Endothelial cell of hepatic sinusoid (primary cell): Measurements from ENCODE around the gene EPHA10.
"Not testable (repeated sequence)": the region's sequence is repeated elsewhere in the genome, so short reads cannot be mapped to it uniquely, and the experiment has no call there.

Experiments used
- in situ Hi-C: cut with HindIII; loops from 2 replicates; pipeline ENCODE4 v1.10.0; 2017; ENCODE audit warnings: low sequenced_read_pairs

EPHA10 gene

DNA sequence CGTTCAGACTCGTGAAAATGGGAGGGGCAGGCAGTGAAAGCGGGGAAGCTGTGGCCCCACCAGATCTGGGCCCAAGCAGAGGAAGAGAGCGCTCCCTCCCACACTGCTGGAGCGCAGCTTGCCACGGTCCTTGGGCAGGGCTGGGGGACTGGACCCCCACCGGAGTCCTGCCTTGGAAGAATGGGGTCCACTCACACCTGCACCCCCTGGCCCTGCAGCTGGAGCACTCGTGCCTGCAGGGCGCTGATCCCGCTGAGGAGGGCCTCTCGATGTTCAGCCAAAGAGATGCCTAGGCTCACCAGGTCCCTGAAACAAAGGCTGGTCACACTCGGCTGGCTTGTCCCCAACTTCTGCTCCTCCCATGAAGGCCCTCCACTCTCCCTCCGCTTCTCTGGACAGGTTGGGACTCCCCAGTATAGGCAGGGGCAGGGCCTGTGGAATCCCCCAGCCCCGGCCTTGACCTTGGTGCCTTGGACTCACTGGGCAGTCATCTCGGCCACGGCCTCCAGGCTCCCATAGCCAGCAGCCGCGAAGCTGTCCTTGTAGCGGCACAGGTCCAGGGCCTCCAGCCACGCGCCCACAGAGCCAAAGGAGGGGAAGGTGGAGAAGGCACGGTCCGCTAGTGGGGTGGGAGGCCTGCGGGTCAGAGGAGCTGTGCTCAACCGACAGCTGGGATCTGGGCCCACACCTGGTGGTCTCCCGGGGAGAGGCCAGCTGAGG, 46.6 kb downstream of the EPHA10 start:
- in situ Hi-C loops: no loop called here

DNA sequence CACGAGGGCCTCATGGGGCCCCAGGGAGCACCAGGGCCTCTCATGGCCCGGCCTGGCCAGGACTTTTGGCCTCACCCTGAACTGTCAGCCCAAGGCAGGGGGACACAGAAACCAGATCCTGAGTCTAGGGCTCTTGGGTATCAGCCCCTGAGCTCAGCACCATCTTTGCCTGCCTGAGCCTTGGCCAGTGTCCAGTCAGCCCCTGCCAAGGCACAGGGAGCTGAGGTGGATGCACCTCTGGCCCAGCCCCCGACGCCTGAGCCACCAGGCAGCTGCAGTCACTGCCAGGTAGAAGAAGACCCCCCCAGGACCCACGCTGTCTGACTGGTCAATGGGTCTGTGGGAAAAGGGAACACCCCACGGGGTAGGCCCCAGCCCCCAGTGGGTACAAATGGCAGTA, 47.3 kb downstream of the EPHA10 start:
- in situ Hi-C loops: no loop called here

DNA sequence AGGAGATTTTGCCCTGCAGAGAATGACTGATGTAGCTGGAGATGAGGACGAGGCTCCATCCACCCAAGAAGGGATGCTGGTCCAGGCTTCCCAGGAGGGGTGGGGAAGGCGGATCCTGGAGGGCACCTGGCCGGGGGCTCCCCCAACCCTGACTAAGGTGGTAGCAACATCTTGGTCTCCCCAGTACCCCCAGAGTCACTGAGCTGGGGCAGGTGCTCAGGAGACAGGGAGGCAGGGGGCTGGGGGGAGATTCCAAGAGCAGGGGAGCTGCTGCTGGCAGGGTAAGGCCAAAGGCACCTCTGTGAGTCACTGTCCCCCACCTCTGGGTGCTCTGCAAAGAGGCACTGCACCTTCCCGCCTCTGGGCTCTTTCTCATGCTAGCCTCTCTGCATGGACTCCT, 48.6 kb downstream of the EPHA10 start:
- in situ Hi-C loops: no loop called here

DNA sequence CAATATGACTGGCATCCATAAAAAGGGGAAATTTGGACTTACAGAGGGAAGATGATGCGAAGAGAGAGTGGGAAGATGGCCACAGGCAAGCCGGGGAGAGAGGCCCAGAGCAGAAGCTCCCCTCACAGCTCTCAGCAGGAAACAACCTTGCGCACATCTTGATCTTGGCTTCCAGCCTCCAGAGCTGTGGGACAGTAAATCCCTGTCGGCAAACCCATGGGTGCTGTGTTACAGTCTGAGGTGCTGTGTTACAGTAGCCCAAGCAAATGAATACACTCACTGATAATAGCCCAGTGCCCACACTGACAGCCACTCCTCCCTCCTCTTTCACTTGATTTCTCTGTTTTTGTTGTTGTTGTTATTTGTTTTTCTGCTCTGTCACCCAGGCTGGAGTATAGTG, 50.2 kb downstream of the EPHA10 start:
- in situ Hi-C loops: no loop called here

DNA sequence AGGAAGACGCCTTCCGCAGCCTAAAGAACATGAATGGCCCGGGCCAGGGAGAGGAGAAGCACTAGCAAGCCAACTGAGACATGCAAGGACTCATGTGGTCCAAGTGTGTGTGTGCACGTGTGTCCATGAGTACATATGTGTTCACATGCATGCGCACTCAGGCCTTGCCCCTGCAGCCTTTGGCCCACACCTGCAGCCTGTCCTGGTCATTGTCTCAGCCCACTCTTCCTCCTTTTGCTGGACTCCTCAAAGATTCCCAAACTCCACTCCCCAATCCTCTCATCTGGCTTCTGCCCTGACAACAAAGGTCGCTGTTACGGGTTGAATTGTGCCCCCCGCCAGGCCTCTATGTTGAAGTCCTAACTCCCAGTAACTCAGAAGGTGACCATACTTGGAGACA, 50.7 kb downstream of the EPHA10 start:
- in situ Hi-C loops: no loop called here

DNA sequence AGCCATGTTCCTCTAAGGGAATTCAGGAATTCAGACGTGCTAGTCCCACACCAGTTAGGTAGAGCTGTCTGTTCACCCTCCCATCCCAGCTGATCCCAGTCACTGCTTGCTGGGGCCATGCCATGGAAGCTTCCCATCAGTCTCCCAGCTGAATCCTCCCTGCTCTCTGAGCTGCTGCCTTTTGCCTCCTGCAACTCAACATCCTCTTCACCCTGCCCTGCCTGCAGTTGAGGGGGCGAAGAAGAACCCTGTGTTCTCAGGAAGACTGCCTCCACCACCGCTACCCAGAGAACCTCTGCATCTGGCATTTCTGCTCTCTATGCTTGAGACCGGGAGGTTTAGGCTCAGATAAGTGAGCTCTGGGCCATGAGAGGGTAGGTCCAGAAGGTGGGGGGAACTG, 56.4 kb downstream of the EPHA10 start:
- in situ Hi-C loops: no loop called here

DNA sequence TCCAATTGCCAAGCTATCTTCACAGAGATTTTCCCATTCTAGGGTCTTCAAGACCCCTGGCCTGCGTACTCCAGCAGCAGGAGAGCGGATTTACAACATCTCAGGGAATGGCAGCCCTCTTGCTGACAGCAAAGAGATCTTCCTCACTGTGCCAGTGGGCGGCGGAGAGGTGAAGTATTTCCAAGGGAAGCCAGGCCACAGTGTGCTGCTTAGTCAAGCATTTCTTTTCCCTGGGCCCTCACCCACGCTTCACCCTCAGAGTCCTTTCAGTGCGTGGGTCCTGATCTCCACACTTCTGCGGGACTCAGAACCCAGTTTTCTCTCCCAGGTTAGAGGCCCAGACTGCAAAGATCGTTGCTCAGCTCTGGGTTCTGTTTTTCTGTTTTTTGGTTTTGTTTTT, 59.5 kb downstream of the EPHA10 start:
- in situ Hi-C loops: no loop called here

DNA sequence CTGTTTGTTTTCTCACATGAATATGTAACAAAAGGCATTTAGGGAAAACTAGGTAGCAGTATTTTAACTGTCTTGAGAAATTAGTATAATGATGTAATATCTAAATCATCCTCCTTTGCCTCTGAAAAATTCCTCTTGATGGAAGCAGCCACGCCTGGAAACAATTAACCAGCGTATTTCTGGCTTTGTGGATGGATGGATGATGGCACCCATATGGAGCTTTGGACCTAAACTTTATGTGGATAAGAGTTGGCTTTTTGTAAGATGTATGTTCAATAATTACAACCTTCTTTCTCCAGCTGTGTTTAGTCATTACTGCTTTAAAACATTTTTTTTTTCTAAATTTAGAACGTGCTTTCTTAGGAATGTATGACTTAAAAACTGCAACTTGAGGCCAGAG, 60.0 kb downstream of the EPHA10 start:
- in situ Hi-C loops: no loop called here

DNA sequence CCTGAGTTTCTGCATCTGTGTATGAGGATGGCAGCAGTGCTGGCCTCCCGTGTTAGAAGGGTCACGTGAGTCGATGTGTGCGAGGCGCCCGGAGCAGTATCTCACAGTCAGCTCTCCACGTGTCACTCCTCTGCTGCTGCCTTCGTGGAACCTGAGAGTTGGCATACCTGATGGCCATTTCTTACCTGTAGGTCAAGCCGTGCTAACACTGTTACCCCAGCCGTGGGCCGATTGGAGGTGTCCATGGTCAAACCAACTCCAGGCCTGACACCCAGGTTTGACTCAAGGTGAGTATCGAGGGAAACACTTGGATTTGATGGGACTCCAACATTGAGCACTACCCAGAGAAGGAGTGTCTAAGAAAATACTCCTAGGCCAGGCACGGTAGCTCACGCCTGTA, 61.9 kb downstream of the EPHA10 start:
- in situ Hi-C loops: no loop called here

DNA sequence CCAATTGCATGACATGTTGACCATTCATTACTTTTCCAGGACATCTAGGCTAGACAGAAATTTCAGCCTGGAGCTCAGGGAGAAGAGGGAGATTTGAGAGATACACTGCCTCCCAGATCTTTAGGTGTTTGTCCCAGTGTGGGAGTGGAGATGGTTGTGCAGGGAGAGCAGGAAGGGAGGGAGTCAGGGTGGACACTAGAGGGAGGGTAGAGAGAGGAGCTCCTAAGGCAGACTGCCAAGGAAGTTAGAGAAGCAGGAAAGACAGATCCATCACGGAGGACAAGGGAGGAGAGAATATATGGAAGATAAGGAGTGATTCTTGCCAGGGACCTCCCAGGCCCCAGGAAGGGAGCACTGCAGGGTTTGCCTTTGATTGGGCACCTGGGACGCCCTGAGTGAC, 63.9 kb downstream of the EPHA10 start:
- in situ Hi-C loops: no loop called here

DNA sequence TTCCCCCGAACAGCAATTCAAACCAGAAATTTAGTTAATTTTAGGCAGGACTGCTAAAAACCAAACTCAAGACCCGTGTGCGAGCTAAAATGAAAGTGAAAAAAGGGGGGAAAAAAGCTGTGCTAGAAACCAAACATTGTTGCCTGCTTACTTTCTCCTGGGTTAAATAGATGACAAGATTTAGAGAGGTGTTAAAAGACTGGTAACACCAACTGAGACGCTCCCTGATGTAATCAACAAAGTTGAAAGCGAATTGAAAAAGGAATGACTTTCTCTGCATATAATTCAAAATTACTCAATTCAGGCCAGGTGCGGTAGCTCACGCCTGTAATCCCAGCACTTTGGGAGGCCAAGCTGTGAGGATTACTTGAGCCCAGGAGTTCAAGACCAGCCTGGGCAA, 65.8 kb downstream of the EPHA10 start:
- in situ Hi-C loops: no loop called here

DNA sequence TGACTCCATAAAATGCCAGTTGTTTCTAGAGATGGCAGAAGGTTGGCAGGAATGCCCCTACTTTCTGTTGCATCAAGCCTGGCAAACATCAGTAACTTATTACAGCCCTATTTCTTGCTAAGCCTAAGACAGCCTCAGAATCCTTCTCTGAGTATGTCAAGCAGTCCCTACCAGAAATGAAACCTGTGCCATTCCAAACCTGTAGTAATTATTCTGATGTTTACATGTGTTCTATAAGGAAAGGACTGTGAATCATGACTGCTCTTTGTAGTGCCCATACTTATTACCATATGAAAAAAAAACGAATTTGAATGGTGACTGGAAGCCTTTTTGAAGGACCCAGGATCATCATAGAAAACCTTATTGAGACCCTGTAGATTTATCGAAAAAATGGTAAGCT, 67.2 kb downstream of the EPHA10 start:
- in situ Hi-C loops: no loop called here

DNA sequence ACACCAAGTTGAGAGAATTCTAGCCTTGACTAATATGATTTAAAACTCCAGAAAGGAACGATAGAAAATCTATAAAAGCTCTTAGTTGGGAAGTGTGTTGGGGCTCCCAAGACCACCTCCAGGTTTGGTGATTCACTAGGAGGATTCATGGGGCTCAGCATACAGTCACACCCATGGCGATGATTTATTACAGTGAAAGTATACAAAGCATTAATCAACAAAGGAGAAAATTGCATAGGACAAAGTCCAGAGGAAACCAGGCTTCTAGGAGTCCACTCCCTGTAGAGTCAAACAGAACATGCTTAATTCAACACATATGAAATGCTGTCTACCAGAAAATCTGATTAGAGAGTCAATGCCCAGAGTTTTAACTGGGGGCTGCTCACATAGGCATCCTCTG, 67.8 kb downstream of the EPHA10 start:
- in situ Hi-C loops: no loop called here

DNA sequence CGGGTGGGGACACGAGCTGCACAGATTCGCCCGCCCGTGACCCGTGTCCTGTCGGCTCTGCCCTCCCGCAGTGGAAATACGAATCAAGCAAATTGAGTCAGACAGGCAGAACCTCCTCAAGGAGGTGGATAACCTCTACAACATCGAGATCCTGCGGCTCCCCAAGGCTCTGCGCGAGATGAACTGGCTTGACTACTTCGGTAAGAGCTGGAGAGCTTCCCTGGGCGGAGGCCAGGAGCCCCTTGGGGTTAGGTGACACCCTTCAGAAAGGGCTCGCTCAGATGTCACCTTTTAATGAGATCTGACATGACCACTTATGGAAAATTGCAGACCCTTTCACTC, 72.1 kb downstream of the EPHA10 start:
- in situ Hi-C loops: no loop called here

DNA sequence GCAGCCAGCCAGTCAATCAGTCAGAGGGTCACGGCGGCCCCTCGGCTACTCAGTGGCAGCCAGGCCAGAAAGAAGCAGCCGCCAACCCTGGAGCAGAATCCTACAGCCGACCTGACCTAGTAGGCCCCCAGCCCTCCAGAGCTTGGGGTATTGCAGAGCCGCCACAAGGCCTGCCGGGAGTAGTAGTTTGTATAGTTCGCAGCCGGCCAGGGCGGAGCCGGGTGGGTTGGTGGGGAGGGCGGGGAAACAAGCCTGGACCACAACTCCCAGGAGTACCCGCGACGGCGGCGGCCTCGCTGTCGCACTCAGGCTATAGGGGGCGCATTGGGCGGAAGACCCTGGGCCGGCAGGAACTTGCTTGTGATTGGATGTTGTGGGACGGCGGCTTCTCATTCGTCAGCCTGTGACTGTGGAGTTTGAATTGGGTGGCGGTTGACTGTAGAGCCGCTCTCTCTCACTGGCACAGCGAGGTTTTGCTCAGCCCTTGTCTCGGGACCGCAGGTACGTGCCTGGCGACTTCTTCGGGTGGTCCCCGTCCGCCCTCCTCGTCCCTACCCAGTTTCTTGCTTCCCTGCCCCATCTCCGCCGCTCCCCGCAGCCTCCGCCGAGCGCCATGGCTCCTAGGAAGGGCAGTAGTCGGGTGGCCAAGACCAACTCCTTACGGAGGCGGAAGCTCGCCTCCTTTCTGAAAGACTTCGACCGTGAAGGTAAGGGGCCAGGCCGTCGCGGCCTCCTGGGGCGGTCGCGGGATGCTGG, 72.7 kb downstream of the EPHA10 start, which contains the start of gene CDCA8:
TSS of gene CDCA8 (plus strand) at position 439 of the 756 bp plus-strand sequence. CDS start at position 614, 175 bp downstream.
- in situ Hi-C loops: no loop called here

DNA sequence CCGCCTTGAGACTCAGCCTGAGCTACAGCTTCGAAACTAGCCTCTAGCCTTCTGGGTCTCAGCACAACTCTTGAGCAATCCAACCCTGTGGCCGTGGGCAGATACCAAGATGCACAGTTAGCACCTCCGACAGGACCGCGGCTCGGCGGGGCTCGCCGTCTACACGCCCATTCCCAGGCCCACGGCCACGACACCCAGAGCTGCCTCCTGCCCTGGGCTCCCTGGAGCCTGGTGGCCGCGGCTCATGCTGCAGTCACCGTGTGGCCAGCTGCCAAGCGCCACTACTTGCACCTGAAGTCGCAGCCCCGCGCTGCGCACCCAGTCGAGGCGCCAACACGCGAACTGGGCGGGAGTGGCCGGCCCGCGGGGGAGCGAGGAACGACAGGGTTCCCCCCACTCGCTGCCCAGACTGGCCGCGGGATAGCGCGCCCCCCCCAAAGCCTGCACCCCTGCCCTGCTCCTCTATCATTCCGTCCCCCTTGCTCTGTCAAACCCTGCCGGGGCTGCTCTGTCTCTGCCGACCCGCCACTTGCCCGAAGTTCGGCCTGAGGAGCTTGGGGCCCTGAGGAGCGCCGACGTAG, 73.3 kb downstream of the EPHA10 start:
- in situ Hi-C loops: no loop called here

DNA sequence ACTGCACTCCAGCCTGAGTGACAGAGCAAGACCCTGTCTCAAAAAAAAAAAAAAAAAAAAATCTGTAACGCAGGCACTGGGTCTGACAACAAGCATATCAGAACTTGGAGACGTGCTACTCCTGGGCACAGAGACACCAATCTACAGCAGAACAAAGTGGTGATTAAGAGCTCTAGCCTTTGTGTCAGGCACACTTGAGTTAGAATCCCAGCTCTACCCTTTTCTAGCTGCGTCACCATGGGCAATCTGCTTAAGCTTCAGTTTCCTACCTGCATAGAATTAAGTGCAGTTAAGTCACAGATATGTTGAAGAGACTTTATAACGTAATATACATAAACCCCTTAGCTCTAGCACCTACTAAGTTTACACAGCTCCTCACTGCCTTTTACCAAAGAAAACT, 76.0 kb downstream of the EPHA10 start:
- in situ Hi-C loops: no loop called here

DNA sequence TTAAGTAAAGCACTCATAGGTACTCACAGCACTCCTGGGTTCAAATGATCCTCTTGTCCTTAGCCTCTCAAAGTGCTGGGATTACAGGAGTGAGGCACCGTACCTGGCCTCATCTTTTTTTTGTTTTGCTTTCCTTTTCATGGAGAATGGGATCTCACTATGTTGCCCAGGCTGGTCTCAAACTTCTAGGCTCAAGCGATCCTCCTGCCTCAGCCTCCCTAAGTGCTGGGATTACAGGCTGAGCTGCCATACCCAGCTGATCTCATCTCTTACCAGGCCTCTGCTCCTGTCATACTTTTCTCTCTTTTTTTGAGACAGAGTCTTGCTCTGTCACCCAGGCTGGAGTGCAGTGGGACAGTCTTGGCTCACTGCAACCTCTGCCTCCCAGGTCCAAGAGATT, 77.2 kb downstream of the EPHA10 start:
- in situ Hi-C loops: not testable (repeated sequence)

DNA sequence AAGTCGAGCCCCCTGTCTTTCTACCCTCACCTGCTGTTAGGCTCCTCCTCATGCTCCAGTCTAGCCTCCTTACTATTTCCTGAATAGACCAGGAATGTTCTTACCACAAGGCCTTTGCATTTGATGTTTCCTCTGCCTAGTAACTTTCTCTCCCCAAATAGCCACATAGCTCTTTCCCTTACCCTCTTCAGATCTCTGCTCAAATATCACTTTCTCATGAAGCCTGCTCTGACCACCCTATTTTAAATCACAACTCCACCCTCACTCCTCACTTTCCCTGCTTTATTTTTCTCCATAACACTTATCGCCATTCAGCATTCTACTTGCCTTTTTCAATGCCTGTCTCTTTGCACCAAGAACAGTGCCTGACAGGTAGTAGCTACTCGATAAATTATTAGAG, 79.2 kb downstream of the EPHA10 start:
- in situ Hi-C loops: no loop called here

DNA sequence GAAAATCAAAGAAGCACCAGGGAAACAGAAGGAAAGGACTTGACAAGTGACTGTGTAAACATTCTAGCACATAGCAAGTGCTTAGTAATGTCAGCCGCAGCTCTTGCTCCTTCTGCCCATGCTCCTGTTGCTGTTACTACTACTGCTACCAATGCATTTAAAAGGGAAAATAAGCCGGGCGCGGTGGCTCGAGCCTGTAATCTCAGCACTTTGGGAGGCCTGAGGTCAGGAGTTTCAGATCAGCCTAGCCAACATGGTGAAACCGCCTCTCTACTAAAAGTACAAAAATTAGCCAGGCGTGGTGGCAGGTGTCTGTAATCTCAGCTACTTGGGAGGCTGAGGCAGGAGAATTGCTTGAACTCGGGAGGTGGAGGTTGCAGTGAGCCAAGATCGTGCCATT, 80.7 kb downstream of the EPHA10 start:
- in situ Hi-C loops: loop anchor here (5.0 kb wide), 1 partner anchor 87 kb away; the partner anchor contains the start of gene GNL2

DNA sequence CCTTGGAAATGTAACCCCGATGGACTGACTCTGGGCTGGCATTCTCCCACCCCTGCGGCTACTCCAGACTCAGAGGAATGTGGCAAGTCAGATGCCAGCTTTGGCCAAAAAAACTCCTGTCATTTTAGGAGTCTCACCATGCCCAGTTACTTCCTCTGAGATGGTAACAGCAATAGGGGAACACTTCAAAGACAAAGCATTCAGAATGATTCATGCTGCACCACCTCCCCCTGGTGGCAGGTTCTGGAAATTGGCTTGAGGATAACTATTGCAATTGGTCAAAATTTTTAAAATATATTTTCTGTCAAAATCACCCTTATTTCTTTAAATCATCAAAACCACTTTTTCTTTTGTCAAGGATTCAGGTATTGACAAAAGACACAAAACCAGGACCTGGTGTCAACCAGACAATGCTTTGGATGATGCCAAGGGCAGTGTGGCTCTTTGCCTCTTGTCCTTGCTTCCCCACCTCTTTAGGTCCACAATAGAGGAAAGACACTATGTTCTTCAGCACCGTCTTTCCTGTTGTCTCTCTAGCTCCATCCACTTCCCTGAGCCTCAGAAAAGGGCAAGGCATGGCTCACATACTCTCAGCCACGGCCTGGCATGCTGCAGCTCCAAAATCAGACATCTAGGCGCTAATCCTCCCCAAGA, 82.5 kb downstream of the EPHA10 start:
- in situ Hi-C loops: loop anchor here (5.0 kb wide), 1 partner anchor 85 kb away; the partner anchor contains the start of gene GNL2
